Stimulated activated CD4-positive, alpha-beta T cell treated with anti-CD3 and anti-CD28 coated beads, Interleukin-4, amount 100 ng/mL, for 24 hours (primary cell): Measurements from ENCODE around the gene EDDM13.
A peak's percentile ranks its signal among the peaks of the same experiment; 100 is the strongest.
"Not testable (repeated sequence)": the region's sequence is repeated elsewhere in the genome, so short reads cannot be mapped to it uniquely, and the experiment has no call there.

ENCODE experiments used
- DNase-seq: peaks from one replicate; pipeline ENCODE4 v3.0.0-alpha.2; 2020

EDDM13 gene, protein sequence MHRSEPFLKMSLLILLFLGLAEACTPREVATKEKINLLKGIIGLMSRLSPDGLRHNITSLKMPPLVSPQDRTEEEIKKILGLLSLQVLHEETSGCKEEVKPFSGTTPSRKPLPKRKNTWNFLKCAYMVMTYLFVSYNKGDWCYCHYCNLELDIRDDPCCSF

DNA sequence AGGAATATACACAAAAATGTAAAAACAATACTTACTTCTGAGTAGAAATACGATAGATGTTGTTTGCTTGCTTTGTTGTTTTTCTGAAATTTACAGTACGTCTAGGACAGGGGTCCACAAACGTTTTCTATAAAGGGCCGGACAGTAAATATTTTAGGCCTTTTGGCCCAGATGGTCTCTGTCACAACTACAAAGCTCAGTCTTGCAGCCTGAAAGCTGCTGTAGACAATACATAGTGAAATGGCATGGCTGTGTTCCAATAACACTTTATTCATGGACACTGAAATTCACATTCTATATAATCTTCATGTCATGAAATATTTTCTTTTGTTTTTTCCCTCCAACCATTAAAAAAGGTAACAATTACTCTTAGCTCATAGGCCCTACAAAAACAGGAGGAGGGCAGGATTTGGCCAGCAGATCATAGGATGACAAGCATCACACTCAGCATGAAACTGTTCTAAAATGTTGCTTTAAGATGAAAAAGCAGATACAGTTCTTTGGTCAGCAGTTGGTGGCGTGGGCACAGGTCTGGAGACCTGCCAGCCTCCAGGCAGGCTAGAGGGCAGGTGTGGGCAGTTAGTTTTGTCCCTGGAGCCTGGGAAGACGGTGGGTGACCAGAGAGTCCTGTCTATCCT lies at the start of gene EDDM13:
Gene EDDM13 (plus strand): TSS at position 588 of the 638 bp plus-strand sequence. CDS start 87 bp downstream, outside the sequence.
- no peak for DNase-seq

DNA sequence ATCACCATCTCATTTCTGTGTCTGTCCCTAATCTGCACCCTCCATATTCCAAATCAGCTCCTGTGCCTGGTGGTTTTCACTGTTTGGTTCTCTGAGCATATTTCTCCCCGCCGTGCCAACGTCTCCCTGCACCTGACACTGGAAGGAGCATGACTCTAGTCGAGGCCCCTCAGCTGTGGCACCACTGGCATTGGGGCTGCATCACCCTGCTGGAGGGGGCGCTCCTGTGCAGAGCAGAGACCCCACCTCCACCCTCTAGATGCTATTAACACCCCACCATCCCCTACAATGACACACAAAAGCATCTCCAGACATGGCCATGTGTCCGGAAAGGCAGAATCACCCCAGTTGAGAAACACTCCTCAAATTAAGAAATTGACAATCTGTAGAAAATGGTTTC lies 49.6 kb upstream of the EDDM13 start:
- DNase-seq: no peak

DNA sequence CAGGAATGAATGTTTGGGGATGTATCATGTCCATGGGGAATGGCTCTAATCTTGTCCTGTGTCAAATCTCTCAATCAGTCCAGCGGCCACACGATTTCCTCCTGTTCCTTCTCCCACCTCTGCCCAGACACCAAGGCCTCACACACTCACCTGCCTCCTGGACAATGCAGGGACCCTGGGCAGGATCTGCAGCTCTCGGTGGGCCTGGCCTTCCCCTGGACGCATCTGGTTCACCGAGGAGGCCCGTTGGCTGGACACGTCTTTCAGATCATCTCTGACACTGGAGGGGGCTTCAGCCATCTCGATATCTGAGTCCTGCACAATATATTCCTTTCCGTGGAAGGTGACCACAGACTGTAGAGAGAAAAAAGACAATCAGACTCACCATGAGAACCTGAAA lies 49.1 kb upstream of the EDDM13 start:
- DNase-seq: no peak

DNA sequence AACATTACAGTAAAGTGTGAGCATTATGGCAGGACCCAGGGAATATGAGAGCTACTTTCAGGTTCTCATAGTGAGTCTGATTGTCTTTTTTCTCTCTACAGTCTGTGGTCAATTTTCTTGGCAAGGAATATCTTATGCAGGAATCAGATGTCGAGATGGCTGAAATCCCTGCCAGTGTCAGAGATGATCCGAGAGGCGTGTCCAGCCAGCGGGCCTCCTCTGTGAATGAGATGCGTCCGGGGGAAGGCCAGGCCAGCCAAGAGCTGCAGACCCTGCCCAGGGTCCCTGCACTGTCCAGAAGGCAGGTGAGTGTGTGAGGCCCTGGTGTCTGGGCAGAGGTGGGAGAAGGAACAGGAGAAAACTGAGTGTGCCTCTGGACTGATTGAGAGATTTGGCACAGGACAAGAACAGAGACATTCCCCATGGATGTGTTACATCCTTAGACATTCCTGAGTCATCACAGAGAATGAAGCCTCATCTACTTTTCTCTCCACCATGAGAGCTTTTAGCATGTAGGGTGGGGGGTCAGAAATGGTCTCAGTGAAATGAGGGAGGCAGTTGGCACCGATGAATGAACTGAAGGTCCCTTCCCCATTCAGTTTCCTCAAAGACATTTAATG lies 27.3 kb upstream of the EDDM13 start:
- DNase-seq: no peak

DNA sequence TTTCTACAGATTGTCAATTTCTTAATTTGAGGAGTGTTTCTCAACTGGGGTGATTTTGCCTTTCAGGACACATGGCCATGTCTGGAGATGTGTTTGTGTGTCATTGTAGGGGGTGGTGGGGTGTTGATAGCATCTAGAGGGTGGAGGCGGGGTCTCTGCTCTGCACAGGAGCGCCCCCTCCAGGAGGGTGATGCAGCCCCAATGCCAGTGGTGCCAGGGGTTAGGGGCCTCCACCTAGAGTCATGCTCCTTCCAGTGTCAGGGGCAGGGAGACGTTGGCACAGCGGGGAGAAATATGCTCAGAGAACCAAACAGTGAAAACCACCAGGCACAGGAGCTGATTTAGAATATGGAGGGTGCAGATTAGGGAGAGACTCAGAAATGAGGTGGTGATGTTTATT lies 26.8 kb upstream of the EDDM13 start:
- not testable (repeated sequence) for DNase-seq

DNA sequence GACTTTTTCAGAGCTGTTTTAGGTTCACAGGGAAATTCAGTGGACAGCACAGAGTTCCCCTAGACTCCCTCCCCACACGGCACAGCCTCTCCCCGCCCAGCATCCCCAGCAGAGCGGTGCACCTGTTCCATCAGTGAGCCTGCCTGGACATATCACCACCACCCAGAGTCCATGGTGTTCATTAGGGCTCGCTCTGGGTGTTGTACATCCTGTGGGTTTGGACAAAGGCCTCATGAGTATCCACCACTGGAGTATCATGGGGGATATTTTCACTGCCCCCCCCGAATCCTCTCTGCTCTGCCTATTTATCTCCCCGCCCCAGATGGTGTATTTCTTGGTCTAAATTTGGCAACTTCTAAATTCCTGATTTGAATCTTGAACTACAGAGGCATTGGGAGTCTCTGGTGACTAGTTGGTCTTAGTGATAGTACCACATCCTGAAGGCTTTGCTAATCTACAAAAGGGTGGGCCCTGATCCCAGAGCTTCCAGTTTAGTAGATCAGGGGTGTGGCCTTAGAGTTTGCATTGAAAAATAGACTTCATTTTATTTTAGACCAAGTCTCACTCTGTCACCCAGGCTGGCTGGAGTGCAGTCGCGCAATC lies 23.7 kb upstream of the EDDM13 start:
- DNase-seq: not testable (repeated sequence)

DNA sequence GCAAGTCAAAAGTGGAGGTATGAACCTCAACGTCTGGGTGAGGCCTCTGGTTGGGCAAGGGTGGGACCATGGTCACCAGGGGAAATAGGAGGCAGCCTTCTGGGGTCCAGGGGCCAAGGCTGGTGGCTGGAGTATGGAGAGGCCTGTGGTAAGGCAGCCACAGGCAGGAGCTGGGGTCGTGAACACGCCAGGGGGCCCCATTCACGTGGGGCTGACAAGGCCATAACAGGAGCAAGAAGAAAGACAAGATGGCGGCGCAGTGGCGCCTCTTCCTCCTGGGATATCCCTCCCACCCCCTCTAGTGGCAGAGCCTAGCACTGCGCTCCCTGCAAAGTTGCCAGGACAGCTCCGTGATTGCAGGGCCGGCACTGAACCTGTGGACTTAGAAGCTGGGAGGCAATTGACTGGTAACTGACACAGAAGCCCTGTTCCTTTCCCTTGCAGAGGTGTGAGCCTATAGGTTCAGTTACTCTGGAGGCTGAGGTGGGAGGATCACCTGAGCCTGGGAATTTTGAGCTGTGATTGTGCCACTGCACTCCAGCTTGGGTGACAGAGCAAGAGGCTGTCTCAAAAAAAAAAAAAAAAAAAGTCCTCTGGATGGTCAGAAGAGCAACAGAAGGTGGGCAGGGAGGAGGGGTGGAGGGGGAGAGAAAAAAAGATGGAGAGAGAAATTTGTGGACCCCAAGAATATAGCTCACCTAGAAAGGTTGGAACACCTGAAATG lies 19.7 kb upstream of the EDDM13 start:
- peak; percentile 75 for DNase-seq

DNA sequence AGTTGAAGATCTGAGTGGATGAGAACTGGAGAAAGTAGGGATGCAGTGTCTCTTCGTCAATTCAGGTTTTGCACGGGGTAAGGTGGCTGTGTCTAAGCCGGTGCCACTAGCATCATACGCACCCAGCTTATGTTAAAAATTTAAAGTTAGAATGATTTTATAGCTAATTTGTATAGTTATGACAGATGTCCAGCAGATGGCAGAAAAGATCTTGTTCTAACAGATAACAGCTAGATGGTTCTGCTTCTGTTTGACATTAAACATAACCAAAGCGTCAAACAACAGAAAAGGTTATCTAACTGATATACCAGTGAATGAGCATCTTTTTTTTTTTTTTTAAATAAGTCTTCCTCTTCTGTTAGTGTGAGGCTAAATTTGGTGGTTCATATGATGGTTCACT lies 18.8 kb upstream of the EDDM13 start:
- no peak for DNase-seq

DNA sequence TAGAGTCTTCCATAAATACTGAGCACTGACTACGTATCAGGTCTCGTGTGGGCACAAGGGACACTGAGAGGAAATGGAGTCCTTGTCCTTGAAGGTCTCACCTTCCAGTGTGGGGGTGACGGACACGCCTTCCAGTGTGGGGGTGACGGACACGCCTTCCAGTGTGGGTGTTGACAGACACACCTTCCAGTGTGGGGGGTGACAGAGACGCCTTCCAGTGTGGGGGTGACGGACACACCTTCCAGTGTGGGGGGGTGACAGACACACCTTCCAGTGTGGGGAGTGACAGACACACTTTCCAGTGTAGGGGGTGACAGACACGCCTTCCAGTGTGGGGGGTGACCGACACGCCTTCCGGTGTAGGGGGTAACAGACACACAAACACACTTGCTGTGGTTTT lies 14.3 kb upstream of the EDDM13 start:
- DNase-seq: no peak

DNA sequence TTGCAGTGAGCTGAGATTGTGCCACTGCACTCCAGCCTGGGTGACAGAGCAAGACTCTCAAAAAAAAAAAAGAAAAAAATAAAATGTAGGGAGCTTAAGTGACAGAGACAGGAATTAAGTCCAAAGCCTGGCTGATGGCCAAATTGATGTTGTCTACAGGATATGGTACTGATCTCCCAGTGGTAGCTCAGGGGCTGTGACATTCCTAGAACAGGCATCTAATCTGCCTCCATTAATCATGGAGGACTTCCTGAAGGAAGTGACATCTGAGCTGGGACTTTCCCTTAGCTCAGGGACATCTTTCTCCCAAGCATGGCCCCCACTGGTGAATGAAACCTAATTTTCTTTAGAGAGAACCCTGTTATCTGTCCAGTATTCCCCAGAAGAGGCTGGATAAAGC lies 11.4 kb upstream of the EDDM13 start:
- no peak for DNase-seq

DNA sequence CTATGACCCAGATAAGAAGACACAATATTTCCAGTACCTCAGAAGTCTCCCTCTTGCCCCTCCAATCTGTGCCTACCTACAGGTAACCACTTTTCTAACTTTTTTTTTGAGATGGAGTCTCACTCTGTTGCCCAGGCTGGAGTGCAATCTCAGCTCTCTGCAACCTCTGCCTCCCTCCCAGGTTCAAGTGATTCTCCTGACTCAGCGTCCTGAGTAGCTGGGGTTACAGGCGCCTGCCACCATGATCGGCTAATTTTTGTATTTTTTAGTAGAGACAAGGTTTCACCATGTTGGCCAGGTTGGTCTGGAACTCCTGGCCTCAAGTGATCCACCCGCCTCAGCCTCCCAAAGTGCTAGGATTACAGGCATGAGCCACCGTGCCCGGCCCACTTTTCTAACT lies 10.6 kb upstream of the EDDM13 start:
- not testable (repeated sequence) for DNase-seq

DNA sequence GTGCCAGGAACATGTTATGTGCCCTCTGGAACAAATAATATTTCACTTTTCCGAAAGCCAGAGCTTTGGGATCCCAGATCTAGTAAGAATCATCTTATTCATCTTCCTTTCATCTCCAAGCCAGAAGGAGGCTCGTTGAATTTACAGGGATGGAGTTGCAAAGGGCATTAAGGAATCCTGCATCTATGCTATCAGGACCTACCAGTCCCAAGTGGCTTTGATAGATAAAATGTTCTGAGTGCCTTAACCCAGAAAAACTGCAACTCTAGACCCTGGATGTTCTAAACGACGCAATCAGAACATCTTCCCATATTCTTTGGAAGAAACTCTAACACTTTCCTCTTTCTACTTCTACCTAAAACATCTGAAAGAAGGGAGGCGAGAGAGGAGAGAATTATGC lies 9.2 kb upstream of the EDDM13 start:
- no peak for DNase-seq

DNA sequence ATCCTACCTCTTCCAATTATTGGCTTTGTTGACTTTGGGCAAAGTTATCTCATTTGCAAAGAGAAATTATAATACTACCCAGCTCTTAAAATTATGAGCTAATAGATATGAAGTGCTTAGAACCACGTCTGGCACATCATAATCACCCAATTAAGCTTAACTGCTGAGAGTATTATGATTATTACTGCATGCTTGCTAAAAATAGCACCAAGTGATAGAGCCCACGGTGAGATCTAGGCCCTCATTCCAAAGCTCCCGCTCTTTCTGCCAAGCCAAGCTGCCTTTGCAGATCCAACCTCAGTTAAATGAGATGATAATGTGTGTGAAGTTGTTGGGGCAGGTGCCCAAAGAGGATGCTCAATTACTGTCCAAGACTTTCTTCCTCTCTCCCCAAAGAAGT lies 6.5 kb upstream of the EDDM13 start:
- no peak for DNase-seq

DNA sequence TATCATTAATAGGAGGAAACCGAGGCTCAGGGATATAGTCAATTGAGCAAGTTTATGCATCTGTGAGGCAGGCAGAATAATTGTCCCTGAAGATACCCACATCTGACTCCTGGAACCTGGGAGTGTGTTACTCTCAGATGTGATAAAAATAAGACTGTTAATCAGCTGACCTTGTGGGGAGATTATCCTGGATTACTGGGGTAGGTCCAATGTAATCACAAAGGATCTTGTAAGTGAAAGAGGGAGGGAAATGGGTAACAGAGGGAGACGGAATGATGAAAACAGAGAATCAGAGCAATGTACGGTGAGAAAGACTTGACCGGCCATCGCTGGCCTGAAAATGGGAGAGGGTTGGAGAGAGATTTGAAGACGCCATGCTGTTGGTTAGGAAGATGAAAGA lies 3.2 kb upstream of the EDDM13 start:
- DNase-seq: no peak

DNA sequence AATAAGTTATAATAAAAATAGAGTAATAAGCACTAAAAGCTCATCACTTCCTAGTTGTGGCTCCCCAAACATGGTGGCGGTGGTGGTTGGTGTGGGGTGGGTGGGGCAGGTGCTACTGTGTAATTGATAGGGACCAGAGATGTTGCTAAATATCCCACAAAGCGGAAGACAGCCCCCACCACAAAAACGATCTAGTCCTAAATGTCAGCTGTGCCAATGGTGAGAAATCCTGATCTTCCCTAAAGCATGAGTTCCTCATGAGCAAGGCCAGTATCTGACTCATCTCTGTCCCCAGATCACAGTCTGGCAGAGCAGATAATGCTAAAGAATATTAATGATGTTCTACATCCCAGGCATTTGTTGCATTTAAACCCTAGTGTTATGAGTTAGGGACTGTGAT lies 1.9 kb upstream of the EDDM13 start:
- DNase-seq: no peak

DNA sequence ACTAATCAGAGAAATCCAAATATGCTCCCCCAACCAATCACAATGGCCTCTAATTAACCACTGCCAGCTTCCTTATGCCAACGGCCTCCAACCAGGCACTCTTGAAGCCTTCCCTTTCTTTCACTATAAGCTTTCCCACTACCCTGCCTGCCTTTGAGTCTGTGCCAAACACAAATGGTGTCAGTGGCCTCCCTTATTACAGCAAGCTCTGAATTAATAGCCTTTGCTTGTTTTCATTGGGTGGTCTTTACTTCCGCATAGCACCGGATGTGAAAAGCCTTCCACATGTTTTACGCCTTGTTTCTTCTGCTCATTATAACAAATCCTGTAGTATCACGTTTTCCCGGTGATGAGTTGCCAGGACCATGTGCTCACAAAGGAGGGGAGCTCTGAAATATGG lies 1.4 kb upstream of the EDDM13 start:
- DNase-seq: no peak

DNA sequence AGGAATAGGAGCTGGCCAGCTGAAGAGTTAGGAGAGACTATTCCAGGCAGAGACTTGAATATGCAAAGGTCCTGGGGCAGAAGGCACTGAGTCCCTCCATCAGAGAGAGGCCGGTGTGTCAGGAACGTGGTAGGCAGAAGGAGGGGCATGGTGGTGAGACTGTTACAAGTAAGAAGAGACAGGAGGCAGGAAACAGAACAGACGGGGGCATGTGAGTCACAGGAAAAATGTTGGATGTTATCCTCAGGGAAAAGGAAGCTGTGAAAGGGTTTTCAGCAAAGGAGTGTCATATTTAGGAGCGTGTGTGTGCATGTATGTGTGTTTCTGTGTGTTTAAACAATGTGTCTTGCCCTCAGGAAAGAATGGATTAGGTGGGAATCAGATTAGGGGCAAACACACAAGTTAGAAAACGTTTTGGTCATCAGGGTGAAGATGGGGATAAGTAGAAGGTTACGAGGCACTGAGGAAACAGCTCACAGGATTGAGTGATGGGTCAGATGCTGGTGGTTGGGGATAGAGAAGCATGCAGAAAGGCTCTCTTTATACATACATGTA lies 1.1 kb downstream of the EDDM13 start:
- DNase-seq: no peak

DNA sequence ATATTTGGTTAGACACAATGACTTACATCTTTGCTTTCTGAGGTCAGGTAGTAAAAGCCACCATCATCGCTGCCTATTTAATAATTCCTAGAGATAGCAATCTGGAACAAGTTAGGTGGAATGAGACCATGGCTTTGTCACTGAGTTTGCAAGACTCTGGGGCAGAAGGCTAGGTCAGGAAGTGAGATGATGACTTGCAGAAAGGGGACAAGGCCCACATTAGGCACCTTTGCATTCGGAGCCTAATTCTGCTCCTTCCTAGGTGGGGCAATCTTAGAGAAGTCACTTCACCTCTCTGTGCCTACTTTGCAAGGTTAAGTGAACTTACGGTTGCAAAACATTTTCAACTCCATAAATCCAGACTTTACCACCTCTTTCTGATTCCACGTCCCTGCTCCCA lies 10.3 kb downstream of the EDDM13 start:
- DNase-seq: no peak

DNA sequence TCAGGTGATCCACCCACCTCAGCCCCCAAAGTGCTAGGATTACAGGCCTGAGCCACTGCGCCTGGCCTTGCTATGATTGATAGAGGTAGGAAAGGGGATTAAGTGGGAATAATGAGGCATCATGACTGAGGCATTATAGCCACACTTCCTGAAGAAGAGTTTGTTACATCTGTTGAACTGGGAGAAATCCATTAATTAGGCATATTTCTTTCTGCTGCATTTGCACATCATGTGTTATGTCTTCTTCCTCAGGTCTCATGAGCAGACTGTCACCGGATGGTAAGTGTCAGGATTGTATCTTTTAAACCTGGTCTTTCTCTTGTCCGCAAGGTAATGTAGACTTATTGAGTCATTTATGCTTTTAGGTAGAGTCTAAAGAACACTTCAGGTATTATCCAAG lies 12.2 kb downstream of the EDDM13 start:
- no peak for DNase-seq

DNA sequence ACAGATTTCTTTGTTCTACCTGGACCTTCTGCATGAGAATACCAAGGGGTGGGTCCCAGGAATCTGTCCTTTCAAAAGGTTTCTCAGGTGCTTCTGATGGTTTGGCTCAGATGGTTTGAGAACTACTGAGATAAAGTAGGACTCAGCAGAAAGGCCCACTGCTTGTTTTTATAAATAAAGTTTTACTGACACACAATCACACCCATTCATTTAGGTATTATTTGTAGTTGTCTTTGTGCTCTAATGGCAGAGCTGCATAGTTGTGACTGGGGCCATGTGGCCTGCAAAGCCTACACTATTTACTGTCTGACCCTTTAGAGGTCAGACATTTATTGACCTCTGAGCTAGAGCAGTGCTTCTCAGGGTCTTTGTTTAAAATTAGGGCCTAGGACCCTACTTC lies 17.6 kb downstream of the EDDM13 start:
- no peak for DNase-seq

DNA sequence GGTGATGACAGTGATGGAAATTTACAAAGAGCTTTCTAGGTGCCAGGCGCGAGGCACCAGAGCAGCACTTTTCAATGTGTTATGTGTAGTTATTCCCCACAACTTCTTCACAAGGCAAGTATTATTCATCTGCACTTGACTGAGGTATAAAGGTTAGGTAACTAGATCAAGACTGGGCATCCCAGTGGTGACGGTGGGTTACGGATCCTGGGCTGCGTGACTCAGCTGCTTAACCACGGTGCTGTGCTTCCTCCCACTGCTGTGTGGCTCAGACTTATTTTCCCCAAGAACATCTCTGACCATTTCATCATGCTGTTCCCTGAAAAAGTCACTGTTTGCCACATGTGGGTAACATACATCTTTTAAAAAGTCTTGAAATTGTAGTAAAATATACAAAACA lies 19.3 kb downstream of the EDDM13 start:
- DNase-seq: peak; percentile 7

DNA sequence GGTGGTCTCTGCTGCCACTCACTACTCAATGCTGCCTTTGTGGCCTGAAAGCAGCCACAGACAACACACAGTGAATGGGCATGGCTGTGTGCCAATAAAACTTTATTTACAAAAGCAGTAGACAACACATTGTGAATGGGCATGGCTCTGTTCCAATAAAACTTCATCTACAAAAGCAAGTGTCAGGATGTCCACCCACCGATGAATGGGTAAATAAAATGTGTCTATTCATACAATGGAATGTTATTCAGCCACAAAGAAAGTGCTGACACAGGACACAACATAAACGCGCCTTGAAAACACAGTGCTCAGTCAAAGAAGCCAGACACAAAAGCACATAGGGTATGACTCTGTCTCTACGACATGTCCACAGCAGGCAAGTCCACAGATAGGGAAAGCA lies 22.0 kb downstream of the EDDM13 start:
- DNase-seq: no peak
